GM21528 (cell line): ENCODE results near the gene PPP2R2D.
"Not testable (repeated sequence)": the region's sequence is repeated elsewhere in the genome, so short reads cannot be mapped to it uniquely, and the experiment has no call there.

ENCODE experiments used
- ATAC-seq: cut with Tn5 transposase; IDR thresholded peaks from one replicate; pipeline ENCODE4 v1.9.1; 2021; ENCODE audit warnings: mild to moderate bottlenecking, moderate library complexity; ENCODE audit not compliant: unreplicated experiment, low FRiP score

The PPP2R2D gene

GRCh38 chr10:131987786-131988185 lies 87.0 kb downstream of the PPP2R2D start:
- ATAC-seq: not testable (repeated sequence)

- no peak for ATAC-seq
Measured at GRCh38 chr10:131991726-131992125, 90.9 kb downstream of the PPP2R2D start.

- no peak for ATAC-seq
Measured at GRCh38 chr10:131993275-131993674, 92.5 kb downstream of the PPP2R2D start.

GRCh38 chr10:131994435-131994834 lies 93.6 kb downstream of the PPP2R2D start:
- no peak for ATAC-seq

GRCh38 chr10:131996466-131997365 lies 95.9 kb downstream of the PPP2R2D start:
- ATAC-seq: no peak

- ATAC-seq: no peak
Measured at GRCh38 chr10:131997366-131998049, 96.7 kb downstream of the PPP2R2D start.

GRCh38 chr10:131998050-131998844 lies 97.4 kb downstream of the PPP2R2D start:
- no peak for ATAC-seq

GRCh38 chr10:131998845-131999681 lies 98.3 kb downstream of the PPP2R2D start:
- no peak for ATAC-seq

- ATAC-seq: no peak
Measured at GRCh38 chr10:132001238-132001972, 100.6 kb downstream of the PPP2R2D start.

GRCh38 chr10:132002004-132002403 lies 101.2 kb downstream of the PPP2R2D start:
- no peak for ATAC-seq

- ATAC-seq: no peak
Measured at GRCh38 chr10:132003282-132003924, 102.6 kb downstream of the PPP2R2D start.

GRCh38 chr10:132004052-132004451 lies 103.2 kb downstream of the PPP2R2D start:
- ATAC-seq: no peak

- ATAC-seq: no peak
Measured at GRCh38 chr10:132005147-132005546, 104.3 kb downstream of the PPP2R2D start.

- ATAC-seq: no peak
Measured at GRCh38 chr10:132006966-132007365, 106.2 kb downstream of the PPP2R2D start.

GRCh38 chr10:132007681-132008080 lies 106.9 kb downstream of the PPP2R2D start:
- no peak for ATAC-seq
